Esophagus squamous epithelium (tissue), 5 donors: ENCODE data around the gene ANK2. TPM values are rescaled to one million over a fixed set of nuclear protein-coding genes. Genes with fewer than 3 reads are reported as not detected.

Experiments used
- DNase-seq: peaks from one replicate; lab custom pipeline; 2025; lab: John Stamatoyannopoulos, UW
- H3K27ac ChIP-seq, 4 donors: fragments of 200-600 bp; sonication (generic); one replicate each; pipeline ENCODE4 v1.5.1; 2016 to 2019; ENCODE audit warnings: mild to moderate bottlenecking in 1 of 4
- H3K27me3 ChIP-seq, 4 donors: fragments of 200-600 bp; sonication (generic); 1 replicate in 3 of 4; 2 replicates in 1 of 4; pipeline versions ENCODE4 v1.5.1 to v1.6.0; 2017 to 2021; ENCODE audit warnings: antibody characterized with exemption in 1 of 4
- H3K36me3 ChIP-seq, 3 donors: fragments of 200-600 bp; sonication (generic); one replicate each; pipeline ENCODE4 v1.5.1; 2016 to 2019
- H3K4me1 ChIP-seq, 3 donors: fragments of 200-600 bp; sonication (generic); one replicate each; pipeline ENCODE4 v1.5.1; 2017 to 2019
- H3K4me3 ChIP-seq, 4 donors: fragments of 200-600 bp; sonication (generic); 1 replicate in 3 of 4; 2 replicates in 1 of 4; pipeline ENCODE4 v1.5.1; 2016 to 2019; ENCODE audit warnings: mild to moderate bottlenecking in 2 of 4, moderate library complexity in 1 of 4
- H3K9me3 ChIP-seq, 3 donors: fragments of 200-600 bp; sonication (generic); one replicate each; pipeline ENCODE4 v1.5.1; 2016 to 2019
- CTCF ChIP-seq, 6 experiments: fragments of 450-650 bp in 4 of 6; fragments of 200-600 bp in 2 of 6; sonication (generic) in 2 of 6; IDR thresholded peaks; one replicate each; pipeline ENCODE4 v1.5.1; 2016 to 2019; ENCODE audit warnings: antibody characterized with exemption in 6 of 6, mild to moderate bottlenecking in 4 of 6, moderate library complexity in 4 of 6
- POLR2A ChIP-seq, 4 donors: fragments of 450-650 bp; IDR thresholded peaks; one replicate each; pipeline ENCODE4 v1.6.1; 2017; ENCODE audit warnings: antibody characterized with exemption in 4 of 4, mild to moderate bottlenecking in 4 of 4, moderate library complexity in 3 of 4
- WGBS, 2 donors: methylation state at CpG; one replicate each; pipeline ENCODE4 v1.1.5; 2018; 5-methylcytosine and 5-hydroxymethylcytosine counted together
- intact Hi-C: fragments of 100-400 bp; cut with DNase I; formaldehyde crosslinking; loops from one replicate; pipeline ENCODE4 v1.15.0; 2022
- total RNA-seq, 4 donors: library from RNA; depleted of rRNA; stranded (reverse); fragments of >200 nt; gene quantifications; one replicate each; pipeline ENCODE4 v1.1.0, GENCODE V29; 2016
- donor health status: DM: yes; HTN: yes; CAD: no.

ANK2 gene
- total RNA-seq, 4 donors from 2014 or later, result 1.4 to 20.8 (median 9.6) TPM

GRCh38 chr4:113289766-113290165, 240.3 kb downstream of the ANK2 start:
- Histone ChIP-seq H3K27ac (no peak overlapping the region), H3K4me3 (no peak overlapping the region), H3K36me3 (no peaks in the 10 kb centered on the region), H3K9me3 (no peaks in the 10 kb centered on the region), H3K27me3 (no peaks in the 10 kb centered on the region), H3K4me1 (peaks cover 0 to 14% (median 0%) of the 10 kb centered on the region in 3 donors)
- no peak for TF ChIP-seq POLR2A (IDR thresholded peaks at IDR 0.05)
- TF ChIP-seq CTCF (IDR thresholded peaks at IDR 0.05), result no peak
- DNase-seq, result no peak
- intact Hi-C loops, result no loop called here

GRCh38 chr4:113290666-113291065, 241.2 kb downstream of the ANK2 start:
- Histone ChIP-seq H3K27me3 (no peaks in the 10 kb centered on the region), H3K4me3 (no peak overlapping the region), H3K4me1 (peaks cover 0 to 14% (median 0%) of the 10 kb centered on the region in 3 donors), H3K36me3 (no peaks in the 10 kb centered on the region), H3K9me3 (no peaks in the 10 kb centered on the region), H3K27ac (peak overlapping the region in 2 of 4 donors; percentile 79 to 81)
- TF ChIP-seq POLR2A (IDR thresholded peaks at IDR 0.05) (no peak), CTCF (IDR thresholded peaks at IDR 0.05) (no peak)
- no peak for DNase-seq
- intact Hi-C loops, result no loop called here
- WGBS, 2 donors, result 47% methylated on average over 2 of the region's 2 CpGs

- no peaks in the 10 kb centered on the region for H3K27me3 ChIP-seq
- no peak for TF ChIP-seq POLR2A (IDR thresholded peaks at IDR 0.05)
- TF ChIP-seq CTCF (IDR thresholded peaks at IDR 0.05), result no peak
- DNase-seq, result no peak
- peaks cover 0 to 19% (median 0%) of the 10 kb centered on the region in 3 donors for H3K4me1 ChIP-seq
- WGBS, 2 donors, result 56 to 73% methylated on average over 17 to 20 of the region's 21 CpGs
- intact Hi-C loops, result no loop called here
- H3K9me3 ChIP-seq, result no peaks in the 10 kb centered on the region
- H3K27ac ChIP-seq, result peak overlapping the region; percentile 39 to 83 (median 80)
- H3K4me3 ChIP-seq, result peak overlapping the region in 3 of 4 donors; percentile 18 to 52 (median 36)
- no peaks in the 10 kb centered on the region for H3K36me3 ChIP-seq
Measured at GRCh38 chr4:113292371-113293042, 243.1 kb downstream of the ANK2 start.

GRCh38 chr4:113293043-113293560, 243.6 kb downstream of the ANK2 start:
- Histone ChIP-seq H3K4me3 (peak overlapping the region in 3 of 4 donors; percentile 18 to 52 (median 36)), H3K36me3 (no peaks in the 10 kb centered on the region), H3K9me3 (no peaks in the 10 kb centered on the region), H3K4me1 (peaks cover 0 to 19% (median 0%) of the 10 kb centered on the region in 3 donors), H3K27ac (peak overlapping the region in 3 of 4 donors; percentile 79 to 83 (median 81)), H3K27me3 (no peaks in the 10 kb centered on the region)
- 52 to 57% methylated on average over 9 of the region's 9 CpGs for WGBS, 2 donors
- intact Hi-C loops, result no loop called here
- no peak for DNase-seq
- TF ChIP-seq CTCF (IDR thresholded peaks at IDR 0.05) (no peak), POLR2A (IDR thresholded peaks at IDR 0.05) (peak in 1 of 4 donors; percentile 21)

- no peak for DNase-seq
- intact Hi-C loops, result no loop called here
- peak overlapping the region in 3 of 4 donors; percentile 79 to 83 (median 81) for H3K27ac ChIP-seq
- H3K27me3 ChIP-seq, result no peaks in the 10 kb centered on the region
- H3K4me3 ChIP-seq, result peak overlapping the region in 3 of 4 donors; percentile 18 to 52 (median 36)
- H3K4me1 ChIP-seq, result peaks cover 0 to 19% (median 0%) of the 10 kb centered on the region in 3 donors
- H3K36me3 ChIP-seq, result no peaks in the 10 kb centered on the region
- WGBS, 2 donors, result 80 to 83% methylated on average over 4 of the region's 4 CpGs
- no peaks in the 10 kb centered on the region for H3K9me3 ChIP-seq
- no peak for TF ChIP-seq POLR2A (IDR thresholded peaks at IDR 0.05)
- TF ChIP-seq CTCF (IDR thresholded peaks at IDR 0.05), result no peak
Measured at GRCh38 chr4:113293674-113294073, 244.2 kb downstream of the ANK2 start.
